OCI-LY1 (cell line): Measurements from ENCODE around the gene NYAP1.

Source experiments
- EZH2 ChIP-seq: fragments of 200-600 bp; sonication (generic), shearing (Covaris generic); IDR thresholded peaks from 2 replicates; pipeline ENCODE4 v1.8.0; 2017; ENCODE audit warnings: borderline replicate concordance, mixed run types, mild to moderate bottlenecking, antibody characterized with exemption, low read length, moderate library complexity, mixed read lengths
- TF ChIP-seq, protein P1 (sequence below): fragments of 200-600 bp; sonication (generic), shearing (Covaris generic); IDR thresholded peaks from 2 replicates; pipeline ENCODE4 v1.5.1; 2017; ENCODE audit warnings: mild to moderate bottlenecking, antibody characterized with exemption, low read length, moderate library complexity, mixed read lengths

DNA sequence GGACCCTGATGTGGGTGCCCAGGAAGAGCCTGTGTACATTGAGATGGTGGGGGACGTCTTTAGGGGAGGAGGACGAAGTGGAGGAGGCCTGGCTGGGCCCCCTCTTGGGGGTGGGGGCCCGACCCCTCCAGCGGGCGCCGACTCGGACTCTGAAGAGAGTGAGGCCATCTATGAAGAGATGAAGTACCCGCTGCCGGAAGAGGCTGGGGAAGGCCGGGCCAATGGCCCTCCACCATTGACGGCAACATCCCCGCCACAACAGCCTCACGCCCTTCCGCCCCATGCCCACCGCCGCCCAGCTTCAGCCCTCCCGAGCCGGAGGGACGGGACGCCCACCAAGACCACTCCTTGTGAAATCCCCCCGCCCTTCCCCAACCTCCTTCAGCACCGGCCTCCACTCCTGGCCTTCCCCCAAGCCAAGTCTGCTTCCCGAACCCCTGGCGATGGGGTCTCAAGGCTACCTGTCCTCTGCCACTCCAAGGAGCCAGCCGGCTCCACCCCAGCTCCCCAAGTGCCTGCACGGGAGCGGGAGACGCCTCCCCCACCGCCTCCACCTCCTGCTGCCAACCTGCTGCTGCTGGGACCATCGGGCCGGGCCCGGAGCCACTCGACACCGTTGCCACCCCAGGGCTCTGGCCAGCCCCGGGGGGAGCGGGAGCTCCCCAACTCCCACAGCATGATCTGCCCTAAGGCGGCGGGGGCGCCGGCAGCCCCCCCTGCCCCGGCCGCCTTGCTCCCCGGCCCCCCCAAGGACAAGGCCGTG lies 4.8 kb downstream of the NYAP1 start:
- TF ChIP-seq, protein P1, sequence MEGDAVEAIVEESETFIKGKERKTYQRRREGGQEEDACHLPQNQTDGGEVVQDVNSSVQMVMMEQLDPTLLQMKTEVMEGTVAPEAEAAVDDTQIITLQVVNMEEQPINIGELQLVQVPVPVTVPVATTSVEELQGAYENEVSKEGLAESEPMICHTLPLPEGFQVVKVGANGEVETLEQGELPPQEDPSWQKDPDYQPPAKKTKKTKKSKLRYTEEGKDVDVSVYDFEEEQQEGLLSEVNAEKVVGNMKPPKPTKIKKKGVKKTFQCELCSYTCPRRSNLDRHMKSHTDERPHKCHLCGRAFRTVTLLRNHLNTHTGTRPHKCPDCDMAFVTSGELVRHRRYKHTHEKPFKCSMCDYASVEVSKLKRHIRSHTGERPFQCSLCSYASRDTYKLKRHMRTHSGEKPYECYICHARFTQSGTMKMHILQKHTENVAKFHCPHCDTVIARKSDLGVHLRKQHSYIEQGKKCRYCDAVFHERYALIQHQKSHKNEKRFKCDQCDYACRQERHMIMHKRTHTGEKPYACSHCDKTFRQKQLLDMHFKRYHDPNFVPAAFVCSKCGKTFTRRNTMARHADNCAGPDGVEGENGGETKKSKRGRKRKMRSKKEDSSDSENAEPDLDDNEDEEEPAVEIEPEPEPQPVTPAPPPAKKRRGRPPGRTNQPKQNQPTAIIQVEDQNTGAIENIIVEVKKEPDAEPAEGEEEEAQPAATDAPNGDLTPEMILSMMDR: no peak
- TF ChIP-seq EZH2: no peak
